K562 (cell line): ENCODE measurements around the gene PFN3. TPM values are rescaled to one million over a fixed set of nuclear protein-coding genes. Genes with fewer than 3 reads are reported as not detected.
A peak's percentile ranks its signal among the peaks of the same experiment; 100 is the strongest.

Experiments used
- ARNT ChIP-seq, 2 experiments: fragments of 450-650 bp; IDR thresholded peaks; 2 replicates each; pipeline ENCODE4 v1.6.1; 2016; ENCODE audit warnings: mild to moderate bottlenecking in 1 of 2
- BRD4 ChIP-seq: fragments of 200-600 bp; sonication (generic); IDR thresholded peaks from 2 replicates; pipeline ENCODE4 v1.6.1; 2017; ENCODE audit warnings: inconsistent platforms
- CBX1 ChIP-seq: sonication (generic); IDR thresholded peaks from 2 replicates; pipeline ENCODE4 v1.6.1; 2016; ENCODE audit warnings: antibody characterized with exemption, low read depth, mild to moderate bottlenecking
- COPS2 ChIP-seq: fragments of 450-650 bp; conservative IDR thresholded peaks from 2 replicates; pipeline ENCODE4 v1.6.1; 2016; ENCODE audit warnings: mild to moderate bottlenecking, moderate library complexity
- EP400 ChIP-seq: fragments of 450-650 bp; IDR thresholded peaks from 2 replicates; pipeline ENCODE4 v1.6.1; 2017; ENCODE audit warnings: antibody characterized with exemption, mild to moderate bottlenecking, moderate library complexity
- GATA2 ChIP-seq: sonication (generic); formaldehyde crosslinking; IDR thresholded peaks from 2 replicates; pipeline ENCODE4 v1.4.0; 2020; ENCODE audit warnings: mild to moderate bottlenecking, missing genetic modification reagents
- HDGF ChIP-seq: fragments of 450-650 bp; IDR thresholded peaks from 2 replicates; pipeline ENCODE4 v1.6.1; 2016
- HINFP ChIP-seq: fragments of 450-650 bp; conservative IDR thresholded peaks from 2 replicates; pipeline ENCODE4 v1.6.1; 2016; ENCODE audit warnings: missing genetic modification characterization, low read depth, mild to moderate bottlenecking, control low read depth, missing compliant biosample characterization
- HNRNPUL1 ChIP-seq: fragments of 200-400 bp; formaldehyde crosslinking; IDR thresholded peaks from 2 replicates; pipeline ENCODE4 v1.6.1; 2017; ENCODE audit warnings: low read length
- NBN ChIP-seq: fragments of 450-650 bp; IDR thresholded peaks from 2 replicates; pipeline ENCODE4 v1.6.1; 2016; ENCODE audit warnings: low read depth, mild to moderate bottlenecking
- RCOR1 ChIP-seq, 2 experiments: IDR thresholded peaks; 2 replicates each; pipeline ENCODE4 v1.6.1; 2012; ENCODE audit warnings: low read depth in 2 of 2, low read length in 2 of 2, borderline replicate concordance in 1 of 2, improper control_type of control experiment in 1 of 2
- SAFB ChIP-seq: fragments of 200-400 bp; formaldehyde crosslinking; IDR thresholded peaks from 2 replicates; pipeline ENCODE4 v1.6.1; 2017; ENCODE audit warnings: low read depth, low read length, borderline replicate concordance
- TBP ChIP-seq: optimal IDR thresholded peaks from 2 replicates; pipeline ENCODE3; 2011; ENCODE audit warnings: low read depth, low read length, improper control_type of control experiment
- THRA ChIP-seq: fragments of 450-650 bp; IDR thresholded peaks from 2 replicates; pipeline ENCODE4 v1.6.1; 2017; ENCODE audit warnings: mild to moderate bottlenecking, moderate library complexity
- XRCC5 ChIP-seq: fragments of 200-400 bp; formaldehyde crosslinking; IDR thresholded peaks from 2 replicates; pipeline ENCODE4 v1.6.1; 2017; ENCODE audit warnings: low read depth, mild to moderate bottlenecking, low read length
- ZBTB12 ChIP-seq: fragments of 250-450 bp; sonication (Bioruptor Pico); IDR thresholded peaks from 2 replicates; pipeline ENCODE4 v1.4.0; 2020
- ZBTB9 ChIP-seq: fragments of 450-650 bp; formaldehyde crosslinking; IDR thresholded peaks from 2 replicates; pipeline ENCODE4 v1.4.0; 2020; ENCODE audit warnings: mild to moderate bottlenecking, moderate library complexity
- ZHX1 ChIP-seq: fragments of 150-350 bp; conservative IDR thresholded peaks from 2 replicates; pipeline ENCODE4 v1.6.1; 2014; ENCODE audit warnings: low read length
- ZNF354B ChIP-seq: fragments of 250-450 bp; sonication (Bioruptor Pico); IDR thresholded peaks from 2 replicates; pipeline ENCODE4 v1.4.0; 2020
- ZNF717 ChIP-seq: fragments of 250-450 bp; sonication (Bioruptor Pico); IDR thresholded peaks from 2 replicates; pipeline ENCODE4 v1.5.0; 2021
- polyA plus RNA-seq, 8 experiments: library from polyadenylated mRNA; depleted of rRNA in 4 of 8; stranded (reverse) in 5 of 8; unstranded in 3 of 8; fragments of >200 nt; fragmentation: Nextera tagmentation in 2 of 8; fragmentation: Illumina TruSeq in 1 of 8; extraction: Ambion mirVana in 2 of 8; extraction: Trizol in 1 of 8; gene quantifications; 2 replicates each; pipeline versions ENCODE4 v1.2.1 to v1.2.3, GENCODE V29; 2011 to 2014; ENCODE audit warnings: inconsistent platforms in 1 of 8, missing spikeins in 1 of 8
- total RNA-seq, 7 experiments: library from RNA; depleted of rRNA in 6 of 7; stranded (reverse); fragments of >200 nt in 6 of 7; fragmentation: Illumina TruSeq in 2 of 7; extraction: Trizol in 2 of 7; gene quantifications; 2 replicates each; pipeline versions ENCODE4 v1.2.1 to v1.2.3, GENCODE V29; 2011 to 2021; ENCODE audit warnings: low replicate concordance in 1 of 7

Gene PFN3
- total and polyA plus RNA-seq, 9 of the 15 experiments (the other 6 are each of a cell fraction or from before 2014, with no cell fraction given), result not detected

- TF ChIP-seq ARNT (IDR thresholded peaks at IDR 0.05), result peak; percentile 41 to 86; a peak in 1 of 4 replicates
- TF ChIP-seq EP400, result no peak
- TF ChIP-seq HDGF, result peak; percentile 86
- no peak for TF ChIP-seq HINFP
- TF ChIP-seq BRD4, result no peak
- TF ChIP-seq ZNF354B (CRISPR knock-in tag), result no peak
- no peak for TF ChIP-seq ZBTB12
- peak; percentile 16 for TF ChIP-seq TBP
- TF ChIP-seq RCOR1 (IDR thresholded peaks at IDR 0.05; ENCODE audit: borderline replicate concordance in 1 of 2, low read depth in 2 of 2, low read length in 2 of 2), result peak; percentile 13 to 92; a peak in 3 of 4 replicates
- 0 out of 2 replicates have a peak, but pooled peaks have one; percentile 10 for TF ChIP-seq GATA2 (CRISPR knock-in tag)
- no peak for TF ChIP-seq ZHX1
- no peak for TF ChIP-seq ZNF717 (CRISPR knock-in tag)
- TF ChIP-seq HNRNPUL1, result no peak
- no peak for TF ChIP-seq SAFB
- TF ChIP-seq COPS2, result no peak
- TF ChIP-seq CBX1, result peak; percentile 75
- TF ChIP-seq ZBTB9 (CRISPR knock-in tag), result no peak
- TF ChIP-seq XRCC5, result 0 out of 2 replicates have a peak, but pooled peaks have one; percentile 38
- peak; percentile 58 for TF ChIP-seq NBN
- no peak for TF ChIP-seq THRA
These were observed 36.9 kb downstream of the PFN3 start (continued) for GRCh38 chr5:177363565-177363964.
